Measurements from ENCODE around the gene KCNIP1. TPM values are rescaled to one million over a fixed set of nuclear protein-coding genes. Genes with fewer than 3 reads are reported as not detected.

KCNIP1 gene
- total and polyA plus RNA-seq, 10 of the 15 experiments (the other 5 are each of a cell fraction or from before 2014, with no cell fraction given) = not detected

- in situ Hi-C loops (cut with MboI) (no loop called here), intact Hi-C loops (cut with micrococcal nuclease; ENCODE audit: unreplicated experiment) (no loop called here)
- no peak for TF ChIP-seq JUND (IDR thresholded peaks at IDR 0.05; ENCODE audit: low read depth, low read length)
- no peak for TF ChIP-seq CTCF (IDR thresholded peaks at IDR 0.05 in 2 of 3, conservative IDR thresholded peaks at IDR 0.05 in 1 of 3; ENCODE audit: control insufficient read depth in 2 of 3, extremely low read depth in 1 of 3, insufficient read depth in 1 of 3, low read depth in 3 of 3, low read length in 3 of 3)
- TF ChIP-seq, protein P1, sequence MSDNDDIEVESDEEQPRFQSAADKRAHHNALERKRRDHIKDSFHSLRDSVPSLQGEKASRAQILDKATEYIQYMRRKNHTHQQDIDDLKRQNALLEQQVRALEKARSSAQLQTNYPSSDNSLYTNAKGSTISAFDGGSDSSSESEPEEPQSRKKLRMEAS (IDR thresholded peaks at IDR 0.05; ENCODE audit: low read depth, low read length) = no peak
- no peak for TF ChIP-seq ZNF24 (IDR thresholded peaks at IDR 0.05)
- TF ChIP-seq, protein P2, sequence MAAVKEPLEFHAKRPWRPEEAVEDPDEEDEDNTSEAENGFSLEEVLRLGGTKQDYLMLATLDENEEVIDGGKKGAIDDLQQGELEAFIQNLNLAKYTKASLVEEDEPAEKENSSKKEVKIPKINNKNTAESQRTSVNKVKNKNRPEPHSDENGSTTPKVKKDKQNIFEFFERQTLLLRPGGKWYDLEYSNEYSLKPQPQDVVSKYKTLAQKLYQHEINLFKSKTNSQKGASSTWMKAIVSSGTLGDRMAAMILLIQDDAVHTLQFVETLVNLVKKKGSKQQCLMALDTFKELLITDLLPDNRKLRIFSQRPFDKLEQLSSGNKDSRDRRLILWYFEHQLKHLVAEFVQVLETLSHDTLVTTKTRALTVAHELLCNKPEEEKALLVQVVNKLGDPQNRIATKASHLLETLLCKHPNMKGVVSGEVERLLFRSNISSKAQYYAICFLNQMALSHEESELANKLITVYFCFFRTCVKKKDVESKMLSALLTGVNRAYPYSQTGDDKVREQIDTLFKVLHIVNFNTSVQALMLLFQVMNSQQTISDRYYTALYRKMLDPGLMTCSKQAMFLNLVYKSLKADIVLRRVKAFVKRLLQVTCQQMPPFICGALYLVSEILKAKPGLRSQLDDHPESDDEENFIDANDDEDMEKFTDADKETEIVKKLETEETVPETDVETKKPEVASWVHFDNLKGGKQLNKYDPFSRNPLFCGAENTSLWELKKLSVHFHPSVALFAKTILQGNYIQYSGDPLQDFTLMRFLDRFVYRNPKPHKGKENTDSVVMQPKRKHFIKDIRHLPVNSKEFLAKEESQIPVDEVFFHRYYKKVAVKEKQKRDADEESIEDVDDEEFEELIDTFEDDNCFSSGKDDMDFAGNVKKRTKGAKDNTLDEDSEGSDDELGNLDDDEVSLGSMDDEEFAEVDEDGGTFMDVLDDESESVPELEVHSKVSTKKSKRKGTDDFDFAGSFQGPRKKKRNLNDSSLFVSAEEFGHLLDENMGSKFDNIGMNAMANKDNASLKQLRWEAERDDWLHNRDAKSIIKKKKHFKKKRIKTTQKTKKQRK (IDR thresholded peaks at IDR 0.05; ENCODE audit: low read depth, low read length) = no peak
- TF ChIP-seq E2F4 (IDR thresholded peaks at IDR 0.05; ENCODE audit: low read depth, low read length) = no peak
- Histone ChIP-seq H3K27ac (ENCODE audit: control insufficient read depth, insufficient read depth) (no peak overlapping the region), H2AFZ (ENCODE audit: control insufficient read depth, low read depth, low read length) (no peak overlapping the region), H3K4me1 (ENCODE audit: control insufficient read depth, insufficient read depth, low read length) (no peaks in the 10 kb centered on the region), H4K20me1 (ENCODE audit: control insufficient read depth, insufficient read depth) (no peaks in the 10 kb centered on the region), H3K9ac (ENCODE audit: control insufficient read depth, insufficient read depth, low read length) (no peak overlapping the region), H3K9me3 (replicated peaks; ENCODE audit: control insufficient read depth, insufficient read depth, low read length) (no peaks in the 10 kb centered on the region), H3K36me3 (ENCODE audit: control insufficient read depth in 2 of 2, insufficient read depth in 2 of 2, low read length in 1 of 2) (no peaks in the 10 kb centered on the region), H3K4me3 (no peak overlapping the region), H3K27me3 (replicated peaks in 1 of 2; ENCODE audit: control insufficient read depth in 2 of 2, insufficient read depth in 2 of 2, low read length in 1 of 2) (peaks cover 3 to 5% of the 10 kb centered on the region in 2 experiments; a peak in 3 of 4 replicates), H3K4me2 (ENCODE audit: control insufficient read depth, insufficient read depth) (no peak overlapping the region), H3K79me2 (ENCODE audit: control insufficient read depth, insufficient read depth, low read length) (no peaks in the 10 kb centered on the region)
- RAD21 ChIA-PET (ENCODE audit: unreplicated experiment) = no interaction called here
- no TSS peak for BruUV-seq (replicated peaks)
- ATAC-seq = no peak
- POLR2A ChIA-PET = no interaction called here
- SMC1A ChIA-PET (ENCODE audit: uncharacterized antibody, unreplicated experiment) = no interaction called here
- no peak for DNase-seq (ENCODE audit: low read depth, low spot score)
- CTCF ChIA-PET = interaction anchor here (1.9 kb wide), 1 partner anchor 147 kb away, joined by 6 read pairs; no protein-coding TSS in a partner anchor
- no peak for FAIRE-seq
Measured at GRCh38 chr5:170644501-170644900, 140.7 kb downstream of the KCNIP1 start.

Data from GM12878 (cell line).